Activated T-helper 1 cell treated with anti-CD3 and anti-CD28 coated beads, Interleukin-12 subunit alpha, Interleukin-12 subunit beta, Interleukin-2, Interleukin-4 antibody, amounts not matched to agents 30 ng/mL and 10 ng/mL and 1 ng/mL, durations not matched to agents 14 hours and 24 hours and 36 hours (primary cell): ENCODE results near the gene THRB. TPM values are rescaled to one million over a fixed set of nuclear protein-coding genes. Genes with fewer than 3 reads are reported as not detected.

Source experiments
- DNase-seq: peaks from one replicate; pipeline ENCODE4 v3.0.0; 2021; ENCODE audit warnings: low spot score
- H3K27ac Mint-ChIP-seq: one replicate; pipeline ENCODE4 v1.8.0; 2021; ENCODE audit warnings: mild to moderate bottlenecking, mixed read lengths
- H3K27me3 Mint-ChIP-seq: one replicate; pipeline ENCODE4 v1.8.0; 2022; ENCODE audit warnings: mild to moderate bottlenecking, moderate library complexity, mixed read lengths; ENCODE audit not compliant: insufficient read depth
- H3K36me3 Mint-ChIP-seq: one replicate; pipeline ENCODE4 v1.8.0; 2021; ENCODE audit warnings: low read depth, mixed read lengths
- H3K4me1 Mint-ChIP-seq: one replicate; pipeline ENCODE4 v1.8.0; 2021; ENCODE audit warnings: low read depth, mixed read lengths
- H3K4me3 Mint-ChIP-seq: one replicate; pipeline ENCODE4 v1.8.0; 2021; ENCODE audit warnings: mild to moderate bottlenecking, moderate library complexity, mixed read lengths
- H3K9me3 Mint-ChIP-seq: one replicate; pipeline ENCODE4 v1.8.0; 2021; ENCODE audit warnings: mixed read lengths
- intact Hi-C: fragments of 100-400 bp; cut with micrococcal nuclease; formaldehyde crosslinking; loops from one replicate; pipeline ENCODE4 v1.15.1; 2024
- total RNA-seq: library from RNA; stranded (reverse); gene quantifications from 2 replicates; pipeline ENCODE4 v1.2.3, GENCODE V29; 2022

THRB gene
- total RNA-seq, 1 donor from 2014 or later, result not detected

DNA sequence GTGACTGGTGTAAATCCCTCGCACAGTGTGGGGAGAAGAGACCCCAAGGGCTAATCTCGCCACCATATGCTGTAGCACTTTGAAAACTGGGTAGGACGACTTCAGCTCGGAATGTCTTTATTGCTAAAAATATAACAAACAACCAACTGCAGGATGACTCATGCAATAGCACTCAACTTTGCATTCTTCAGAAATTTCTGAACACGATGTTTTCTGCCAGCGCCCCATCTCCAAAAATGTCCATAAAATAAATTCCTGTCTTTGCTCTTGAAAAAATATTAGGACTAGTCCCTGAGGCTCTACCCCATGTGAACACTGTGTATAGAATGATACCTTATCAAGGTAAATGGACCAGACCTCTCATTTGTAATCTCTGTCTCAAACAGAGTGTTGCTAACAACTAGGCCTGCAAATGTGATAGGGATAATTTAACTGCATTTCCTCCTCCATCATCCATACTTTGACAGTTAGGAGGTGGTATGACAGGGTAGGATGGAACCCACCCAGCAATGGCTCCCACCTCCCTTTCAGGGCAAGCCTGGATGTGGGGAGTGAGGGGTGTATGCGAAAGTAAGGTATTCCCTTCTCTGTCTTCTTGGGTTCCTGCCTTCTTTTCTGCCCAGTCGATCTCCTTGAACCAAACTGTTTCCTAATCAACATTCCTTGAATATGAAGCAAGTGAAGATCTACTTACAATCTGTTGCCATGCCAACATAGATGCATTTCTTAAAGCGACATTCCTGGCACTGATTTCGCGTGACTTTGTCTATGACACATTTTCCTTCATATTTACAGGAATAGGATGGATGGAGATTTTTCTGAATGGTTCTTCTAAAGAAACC is 348.4 kb downstream of the THRB start:
- DNase-seq, result no peak
- no peaks in the 10 kb centered on the region for H3K27me3 Mint-ChIP-seq
- no peak overlapping the region for H3K4me3 Mint-ChIP-seq
- H3K36me3 Mint-ChIP-seq, result no peaks in the 10 kb centered on the region
- intact Hi-C loops, result no loop called here
- no peak overlapping the region for H3K27ac Mint-ChIP-seq
- H3K4me1 Mint-ChIP-seq, result no peaks in the 10 kb centered on the region
- no peaks in the 10 kb centered on the region for H3K9me3 Mint-ChIP-seq

DNA sequence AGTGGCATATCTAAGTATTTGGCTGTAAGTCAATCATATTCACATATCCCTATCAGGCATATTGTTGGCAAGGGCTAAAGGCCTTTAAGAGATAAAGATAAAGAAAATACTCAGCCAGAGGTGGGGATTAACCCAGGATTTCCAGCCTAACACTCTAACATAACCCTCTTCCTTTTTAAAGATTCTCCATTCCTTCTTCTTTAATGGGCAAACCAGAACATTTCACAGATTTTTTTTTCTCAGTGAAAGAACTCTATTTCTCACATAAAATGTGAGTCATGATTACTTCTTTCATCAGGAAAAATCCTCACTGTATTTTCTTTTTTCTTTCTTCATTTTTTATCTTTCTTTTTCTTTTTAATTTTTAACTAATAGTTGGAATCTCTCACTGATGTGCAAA is 349.2 kb downstream of the THRB start:
- no peaks in the 10 kb centered on the region for H3K4me1 Mint-ChIP-seq
- DNase-seq, result no peak
- H3K4me3 Mint-ChIP-seq, result no peak overlapping the region
- H3K27ac Mint-ChIP-seq, result no peak overlapping the region
- no peaks in the 10 kb centered on the region for H3K36me3 Mint-ChIP-seq
- H3K9me3 Mint-ChIP-seq, result no peaks in the 10 kb centered on the region
- H3K27me3 Mint-ChIP-seq, result no peaks in the 10 kb centered on the region
- intact Hi-C loops, result no loop called here

DNA sequence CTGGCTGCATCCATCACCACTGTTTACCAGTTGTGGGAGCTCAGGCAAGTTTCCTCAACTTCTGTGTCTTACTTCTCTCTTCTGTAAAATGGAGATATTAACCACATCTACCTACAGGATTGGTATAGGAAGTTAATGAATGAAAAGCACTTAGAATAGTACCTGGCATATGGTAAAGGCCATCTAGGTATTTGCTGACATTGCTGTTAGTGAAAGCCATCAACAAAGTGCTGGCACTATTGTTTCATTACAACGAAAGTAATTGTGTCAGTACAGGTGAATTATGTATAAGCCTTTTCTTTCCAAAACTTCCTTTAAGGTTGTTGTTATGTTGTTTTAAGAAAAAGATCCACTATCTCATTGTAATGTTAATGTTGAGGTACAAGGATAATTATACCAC is 352.5 kb downstream of the THRB start:
- H3K27me3 Mint-ChIP-seq, result no peaks in the 10 kb centered on the region
- DNase-seq, result no peak
- no peaks in the 10 kb centered on the region for H3K9me3 Mint-ChIP-seq
- intact Hi-C loops, result no loop called here
- H3K4me3 Mint-ChIP-seq, result no peak overlapping the region
- no peaks in the 10 kb centered on the region for H3K36me3 Mint-ChIP-seq
- no peak overlapping the region for H3K27ac Mint-ChIP-seq
- H3K4me1 Mint-ChIP-seq, result no peaks in the 10 kb centered on the region

DNA sequence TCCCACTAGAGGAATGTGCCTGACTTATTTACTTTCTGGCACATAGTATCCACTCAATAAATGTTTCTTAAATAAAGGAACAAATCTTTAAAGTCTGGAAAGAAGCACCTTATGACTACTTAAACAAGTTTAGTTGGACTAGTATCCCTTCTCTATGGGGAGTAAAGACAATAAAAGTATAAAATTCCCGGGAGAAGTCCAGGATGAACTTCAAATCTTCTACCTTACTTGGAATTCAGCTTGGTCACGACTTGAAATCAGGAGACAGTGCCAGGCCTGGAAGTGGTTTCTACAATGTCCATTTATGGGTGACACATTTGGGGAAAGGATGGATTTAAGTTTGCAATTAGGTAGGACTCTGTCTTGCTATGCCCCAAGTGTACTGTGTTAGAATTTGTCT is 353.1 kb downstream of the THRB start:
- no peak overlapping the region for H3K27ac Mint-ChIP-seq
- intact Hi-C loops, result no loop called here
- no peaks in the 10 kb centered on the region for H3K9me3 Mint-ChIP-seq
- H3K36me3 Mint-ChIP-seq, result no peaks in the 10 kb centered on the region
- H3K4me1 Mint-ChIP-seq, result no peaks in the 10 kb centered on the region
- DNase-seq, result no peak
- H3K4me3 Mint-ChIP-seq, result no peak overlapping the region
- no peaks in the 10 kb centered on the region for H3K27me3 Mint-ChIP-seq

DNA sequence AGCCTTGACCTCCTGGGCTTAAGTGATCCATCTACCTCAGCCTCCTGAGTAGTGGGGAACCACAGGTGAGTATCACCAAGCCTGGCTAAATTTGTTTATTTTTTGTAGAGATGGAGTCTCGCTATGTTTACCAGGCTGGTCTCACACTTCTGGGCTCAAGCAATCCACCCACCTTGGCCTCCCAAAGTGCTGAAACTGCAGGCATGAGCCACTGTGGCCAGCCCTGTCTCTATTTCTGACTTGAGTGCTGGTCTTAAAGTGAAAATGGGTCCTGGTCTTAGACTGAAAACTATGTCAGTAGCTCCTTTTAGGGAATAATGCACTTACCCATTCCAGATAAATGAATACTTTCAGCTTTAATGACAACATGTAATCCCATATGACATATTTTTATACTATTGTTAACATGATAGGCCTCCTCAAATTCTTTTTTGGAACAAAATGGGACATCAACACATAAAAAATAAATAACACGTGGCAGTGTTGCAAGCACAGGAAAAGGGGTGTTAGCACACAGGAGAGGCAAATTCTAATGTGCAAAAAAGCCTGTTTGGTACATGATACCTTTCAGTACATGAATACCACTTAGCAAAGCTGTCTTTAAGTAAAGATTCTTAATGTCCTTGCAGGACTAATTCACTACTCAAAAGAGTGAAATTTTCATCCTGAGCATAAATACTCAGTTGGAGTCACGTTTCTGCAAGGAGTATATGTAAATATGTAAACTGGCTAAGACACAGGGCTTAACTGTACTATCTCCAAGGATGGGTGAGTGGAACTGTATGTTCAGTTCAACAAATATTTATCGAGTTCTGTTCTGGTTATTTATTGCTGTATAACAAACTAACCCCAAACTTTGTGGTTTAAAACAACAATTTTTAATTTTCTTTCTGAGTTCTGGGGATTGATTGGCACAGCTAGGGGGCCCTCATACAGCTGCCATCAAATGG is 354.9 kb downstream of the THRB start:
- Mint-ChIP-seq H3K27ac (no peak overlapping the region), H3K9me3 (no peaks in the 10 kb centered on the region), H3K4me3 (no peak overlapping the region), H3K4me1 (no peaks in the 10 kb centered on the region), H3K36me3 (no peaks in the 10 kb centered on the region), H3K27me3 (no peaks in the 10 kb centered on the region)
- intact Hi-C loops, result no loop called here
- DNase-seq, result no peak

DNA sequence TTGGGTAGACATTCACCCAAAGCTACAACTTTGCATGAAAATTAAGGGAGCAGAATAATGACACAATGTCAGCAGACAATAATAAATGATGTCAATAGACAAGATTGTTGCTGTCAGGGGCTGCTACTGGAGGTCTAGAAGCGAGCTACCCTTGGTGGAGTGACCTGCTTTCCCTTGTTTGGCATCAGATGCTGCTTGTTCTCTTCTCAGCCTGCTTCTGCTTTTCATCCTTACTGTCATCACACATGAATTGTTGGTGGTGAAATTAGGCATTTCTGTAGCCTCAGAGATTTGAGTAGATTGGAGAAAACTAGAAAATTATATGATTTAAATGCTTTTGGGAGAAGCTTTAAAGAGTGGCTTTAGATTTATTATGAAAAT is 355.8 kb downstream of the THRB start:
- Mint-ChIP-seq H3K4me3 (no peak overlapping the region), H3K4me1 (no peaks in the 10 kb centered on the region), H3K9me3 (no peaks in the 10 kb centered on the region), H3K27ac (no peak overlapping the region), H3K27me3 (no peaks in the 10 kb centered on the region), H3K36me3 (no peaks in the 10 kb centered on the region)
- intact Hi-C loops, result no loop called here
- DNase-seq, result no peak

DNA sequence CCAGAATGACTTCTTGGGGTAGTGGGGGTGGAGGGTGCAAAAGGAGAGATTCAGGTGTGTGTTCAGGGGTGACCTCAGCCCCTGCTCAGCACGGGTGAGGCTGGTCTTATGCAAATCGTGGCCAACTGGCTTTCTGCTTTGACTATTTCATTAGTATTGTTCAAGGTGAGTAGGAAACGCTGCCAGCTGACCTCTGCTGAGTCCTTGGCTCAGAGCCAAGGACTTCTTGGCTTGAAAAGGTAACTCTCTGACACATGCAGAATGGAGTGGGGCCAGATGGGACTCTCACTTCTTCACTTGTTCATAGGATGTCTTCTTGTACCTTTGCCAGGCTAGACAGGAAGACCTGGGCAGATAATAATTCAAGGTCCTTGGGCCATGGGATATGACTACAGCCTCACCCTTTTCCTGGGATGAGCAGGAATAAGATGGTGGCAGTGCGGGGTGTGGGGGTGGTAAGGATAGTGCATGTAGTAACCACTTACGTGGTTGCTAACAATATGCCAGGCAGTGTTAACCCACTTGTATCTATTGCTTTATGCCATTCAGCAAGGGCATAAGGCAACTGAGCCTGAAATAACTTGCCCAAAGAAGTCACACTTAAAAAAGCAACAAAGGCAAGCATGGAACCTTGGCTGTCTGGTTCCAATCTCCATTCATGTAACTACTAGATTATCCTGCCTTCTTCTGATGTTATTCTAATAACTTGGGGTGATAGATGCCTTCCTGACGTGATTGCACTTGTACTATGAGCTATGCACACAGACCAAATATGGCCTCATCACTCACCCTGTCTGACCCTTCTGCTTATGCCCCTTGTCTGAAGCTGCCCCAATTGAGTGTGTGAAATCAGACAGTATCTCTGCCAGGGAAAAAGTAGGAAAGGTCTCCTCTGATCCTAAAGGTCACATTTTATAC is 356.4 kb downstream of the THRB start:
- DNase-seq, result no peak
- no peak overlapping the region for H3K27ac Mint-ChIP-seq
- H3K4me3 Mint-ChIP-seq, result no peak overlapping the region
- no peaks in the 10 kb centered on the region for H3K4me1 Mint-ChIP-seq
- H3K36me3 Mint-ChIP-seq, result no peaks in the 10 kb centered on the region
- intact Hi-C loops, result no loop called here
- H3K27me3 Mint-ChIP-seq, result no peaks in the 10 kb centered on the region
- no peaks in the 10 kb centered on the region for H3K9me3 Mint-ChIP-seq

DNA sequence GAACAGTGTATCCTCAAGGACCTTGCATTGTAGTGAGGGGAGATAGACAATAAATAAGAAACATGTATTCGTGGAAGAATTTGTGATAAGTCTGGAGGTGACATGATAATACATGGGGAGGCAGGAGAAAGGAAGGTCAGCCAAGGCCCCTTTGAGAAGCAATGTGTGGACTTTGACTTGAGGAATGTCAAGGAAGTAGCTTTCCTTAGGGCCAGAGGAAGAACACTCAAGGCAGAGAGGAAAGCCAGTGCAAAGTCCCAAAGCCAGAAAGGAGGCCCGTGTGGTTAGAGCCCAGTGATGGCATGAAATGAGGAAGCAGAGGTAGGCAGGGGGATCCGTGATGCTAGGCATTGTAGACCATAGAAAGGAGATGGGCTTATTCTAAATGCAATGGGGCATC is 357.3 kb downstream of the THRB start:
- Mint-ChIP-seq H3K36me3 (no peaks in the 10 kb centered on the region), H3K4me3 (no peak overlapping the region), H3K27me3 (no peaks in the 10 kb centered on the region), H3K27ac (no peak overlapping the region), H3K9me3 (no peaks in the 10 kb centered on the region), H3K4me1 (no peaks in the 10 kb centered on the region)
- DNase-seq, result no peak
- intact Hi-C loops, result no loop called here

DNA sequence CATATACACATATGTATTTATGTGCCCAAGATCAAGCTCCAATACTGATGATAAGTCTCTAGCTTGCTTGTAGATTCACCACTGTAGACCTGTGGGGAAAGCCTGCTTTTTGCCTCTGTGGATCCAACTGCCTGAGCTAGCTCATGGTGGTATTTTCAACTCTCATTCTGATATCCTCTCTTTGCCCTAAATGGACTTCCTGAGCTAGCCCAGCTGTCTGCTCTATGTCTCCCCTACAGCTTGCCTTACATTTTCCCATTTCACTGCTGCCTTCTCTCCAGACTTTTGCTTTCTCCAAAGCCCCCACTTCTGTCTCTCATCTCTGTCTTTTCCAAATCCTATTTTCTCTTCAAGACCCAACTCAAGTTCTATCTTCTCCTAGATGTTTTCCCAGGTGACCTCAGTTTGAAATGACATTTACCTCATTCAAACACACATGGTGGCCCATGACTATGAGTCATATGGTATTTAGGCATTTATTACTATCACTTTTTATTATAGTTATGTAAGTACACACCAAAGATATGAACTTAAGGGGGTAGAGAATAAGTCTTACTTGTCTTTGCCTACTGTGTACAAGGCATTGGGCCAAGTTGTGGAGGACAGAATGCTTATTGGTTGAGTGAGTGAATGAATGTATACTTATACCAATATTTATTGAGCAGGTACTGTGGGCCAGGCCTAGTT is 357.9 kb downstream of the THRB start:
- Mint-ChIP-seq H3K4me1 (no peaks in the 10 kb centered on the region), H3K4me3 (no peak overlapping the region), H3K27ac (no peak overlapping the region)

DNA sequence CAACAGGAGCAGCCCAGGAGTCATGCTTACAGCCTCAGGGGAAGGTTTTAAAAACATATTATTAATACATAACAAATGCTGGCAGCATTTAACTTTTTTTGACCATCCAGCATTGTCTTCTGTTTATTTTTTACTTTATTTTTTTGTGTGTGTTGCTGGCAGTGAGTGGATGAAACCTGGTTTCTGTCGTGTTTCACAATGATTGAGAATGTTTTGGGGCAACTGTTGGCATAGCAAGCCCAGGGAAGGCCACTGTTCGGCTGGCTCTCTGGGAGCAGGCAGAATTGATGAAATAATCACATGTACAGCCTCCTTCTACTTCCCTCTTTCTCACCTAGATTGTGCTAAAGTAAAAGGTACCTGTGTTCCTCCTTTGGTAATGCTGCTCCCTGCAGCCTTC is 359.4 kb downstream of the THRB start:
- Mint-ChIP-seq H3K27me3 (no peaks in the 10 kb centered on the region), H3K4me3 (no peak overlapping the region), H3K36me3 (no peaks in the 10 kb centered on the region), H3K27ac (no peak overlapping the region), H3K4me1 (no peaks in the 10 kb centered on the region), H3K9me3 (no peaks in the 10 kb centered on the region)
- intact Hi-C loops, result no loop called here
- DNase-seq, result no peak

More for the DNA sequence above, 357.9 kb downstream of the THRB start:
- Mint-ChIP-seq H3K36me3 (no peaks in the 10 kb centered on the region), H3K27me3 (no peaks in the 10 kb centered on the region), H3K9me3 (no peaks in the 10 kb centered on the region)
- intact Hi-C loops, result no loop called here
- DNase-seq, result no peak

DNA sequence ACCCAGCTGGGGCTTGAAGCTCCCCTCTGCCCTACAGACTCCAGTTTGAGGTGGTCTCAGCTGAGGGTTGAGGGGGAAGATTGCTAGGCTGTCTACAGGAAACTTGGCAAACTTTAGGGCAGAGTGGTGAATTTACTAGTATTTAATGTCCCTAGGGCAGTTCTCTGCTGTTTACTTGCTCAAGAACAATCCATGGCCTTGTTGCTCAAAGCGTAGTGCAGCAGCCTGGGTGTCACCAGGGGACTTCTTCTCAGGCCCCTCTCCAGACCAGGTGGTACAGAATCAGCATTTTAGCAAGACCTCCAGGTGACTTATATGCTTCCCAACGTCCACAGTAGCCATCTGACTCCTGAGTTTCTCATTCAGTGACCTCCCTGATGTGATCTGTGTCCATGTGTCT is 360.7 kb downstream of the THRB start:
- intact Hi-C loops, result no loop called here
- no peaks in the 10 kb centered on the region for H3K36me3 Mint-ChIP-seq
- no peak overlapping the region for H3K27ac Mint-ChIP-seq
- H3K4me3 Mint-ChIP-seq, result no peak overlapping the region
- H3K9me3 Mint-ChIP-seq, result no peaks in the 10 kb centered on the region
- no peaks in the 10 kb centered on the region for H3K27me3 Mint-ChIP-seq
- DNase-seq, result no peak
- H3K4me1 Mint-ChIP-seq, result no peaks in the 10 kb centered on the region

DNA sequence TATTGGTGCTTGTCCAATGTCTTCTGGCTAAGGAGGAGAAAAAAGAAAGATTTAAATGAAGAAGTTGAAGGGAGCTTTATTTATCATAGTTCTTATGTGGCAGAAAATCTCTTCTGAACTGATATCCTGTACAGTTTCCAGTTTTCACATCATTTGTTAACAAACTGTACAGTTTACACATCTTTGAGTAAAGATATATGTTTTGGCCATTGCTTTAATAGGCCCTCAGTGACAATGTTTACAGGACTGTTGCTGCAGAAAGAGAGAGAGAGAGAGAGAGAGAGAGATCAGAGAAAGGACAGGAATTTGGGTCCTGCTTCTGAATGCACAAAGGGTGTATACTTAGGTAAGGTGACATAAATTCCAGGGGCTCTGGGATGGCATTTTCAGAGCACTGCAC is 361.2 kb downstream of the THRB start:
- Mint-ChIP-seq H3K4me1 (no peaks in the 10 kb centered on the region), H3K27ac (no peak overlapping the region), H3K9me3 (no peaks in the 10 kb centered on the region), H3K36me3 (no peaks in the 10 kb centered on the region), H3K4me3 (no peak overlapping the region), H3K27me3 (no peaks in the 10 kb centered on the region)
- DNase-seq, result no peak
- intact Hi-C loops, result no loop called here
